HepG2 (cell line): Measurements from ENCODE around the gene DLL1. TPM values are rescaled to one million over a fixed set of nuclear protein-coding genes. Genes with fewer than 3 reads are reported as not detected.

Source experiments
- CEBPG ChIP-seq: IDR thresholded peaks from 2 replicates; pipeline ENCODE4 v1.6.1; 2016
- DNMT3B ChIP-seq: conservative IDR thresholded peaks from 2 replicates; pipeline ENCODE4 v1.6.1; 2016; ENCODE audit warnings: missing biosample characterization, control low read depth
- EP300 ChIP-seq, 3 experiments: sonication (generic) in 1 of 3; formaldehyde crosslinking in 1 of 3; IDR thresholded peaks; 2 replicates each; pipeline versions ENCODE4 v1.5.1 to v1.6.1; 2011 to 2020; ENCODE audit warnings: low read depth in 2 of 3, low read length in 2 of 3, borderline replicate concordance in 1 of 3, improper control_type of control experiment in 1 of 3, mild to moderate bottlenecking in 1 of 3, missing genetic modification reagents in 1 of 3, moderate library complexity in 1 of 3
- GFI1 ChIP-seq: sonication (generic); formaldehyde crosslinking; IDR thresholded peaks from 2 replicates; pipeline ENCODE4 v1.5.0; 2020; ENCODE audit warnings: missing genetic modification reagents, mild to moderate bottlenecking, borderline replicate concordance
- MATR3 ChIP-seq: sonication (generic); formaldehyde crosslinking; IDR thresholded peaks from 2 replicates; pipeline ENCODE4 v1.4.0; 2020; ENCODE audit warnings: missing genetic modification reagents
- NFE2L2 ChIP-seq: fragments of 150-350 bp; IDR thresholded peaks from 2 replicates; pipeline ENCODE4 v1.6.1; 2014; ENCODE audit warnings: low read length
- NR2F6 ChIP-seq, 2 experiments: IDR thresholded peaks; 2 replicates each; pipeline ENCODE4 v1.6.1; 2016; ENCODE audit warnings: antibody characterized with exemption in 1 of 2, mild to moderate bottlenecking in 1 of 2
- POLR2G ChIP-seq: fragments of 200-400 bp; formaldehyde crosslinking; IDR thresholded peaks from 2 replicates; pipeline ENCODE4 v1.6.1; 2018; ENCODE audit warnings: mild to moderate bottlenecking, low read depth, low read length, moderate library complexity
- TAF15 ChIP-seq: fragments of 200-400 bp; formaldehyde crosslinking; IDR thresholded peaks from one replicate; pipeline ENCODE4 v1.6.1; 2018; ENCODE audit warnings: mild to moderate bottlenecking, low read depth, low read length; ENCODE audit not compliant: poor library complexity, severe bottlenecking
- XRCC5 ChIP-seq: fragments of 200-400 bp; formaldehyde crosslinking; optimal IDR thresholded peaks from 2 replicates; pipeline ENCODE3; 2017; ENCODE audit warnings: mild to moderate bottlenecking, low read length
- ZNF20 ChIP-seq: sonication (generic); formaldehyde crosslinking; IDR thresholded peaks from 2 replicates; pipeline ENCODE4 v1.4.0; 2020; ENCODE audit warnings: mild to moderate bottlenecking, moderate library complexity, missing genetic modification reagents
- ZNF230 ChIP-seq: sonication (generic); formaldehyde crosslinking; IDR thresholded peaks from 2 replicates; pipeline ENCODE4 v1.4.0; 2020; ENCODE audit warnings: mild to moderate bottlenecking, missing genetic modification reagents
- ZNF30 ChIP-seq: sonication (generic); formaldehyde crosslinking; IDR thresholded peaks from 2 replicates; pipeline ENCODE4 v1.5.0; 2020; ENCODE audit warnings: mild to moderate bottlenecking, missing genetic modification reagents
- ZNF329 ChIP-seq: sonication (generic); formaldehyde crosslinking; IDR thresholded peaks from 2 replicates; pipeline ENCODE4 v1.9.0; 2021; ENCODE audit warnings: low read depth, mild to moderate bottlenecking, missing genetic modification reagents
- ZNF605 ChIP-seq: sonication (generic); formaldehyde crosslinking; IDR thresholded peaks from 2 replicates; pipeline ENCODE4 v1.8.0; 2022; ENCODE audit warnings: mild to moderate bottlenecking, missing genetic modification reagents
- polyA plus RNA-seq, 8 experiments: library from polyadenylated mRNA; depleted of rRNA in 3 of 8; stranded (reverse) in 7 of 8; unstranded in 1 of 8; fragments of >200 nt; fragmentation: Illumina TruSeq in 4 of 8; extraction: Trizol in 4 of 8; gene quantifications; 2 replicates each; pipeline versions ENCODE4 v1.2.1 to v1.2.3, GENCODE V29; 2011 to 2016; ENCODE audit warnings: low read depth in 4 of 8, missing spikeins in 1 of 8, mixed read lengths in 1 of 8; ENCODE audit not compliant: insufficient read depth in 1 of 8
- total RNA-seq, 5 experiments: library from RNA; depleted of rRNA; stranded (reverse); fragments of >200 nt; fragmentation: Illumina TruSeq; extraction: Trizol; gene quantifications; 2 replicates each; pipeline ENCODE4 v1.2.3, GENCODE V29; 2016; ENCODE audit warnings: low read depth in 1 of 5
- TF ChIP-seq, protein P1 (sequence below): sonication (generic); formaldehyde crosslinking; conservative IDR thresholded peaks from 2 replicates; pipeline ENCODE4 v1.4.0; 2020; ENCODE audit warnings: missing genetic modification reagents
- TF ChIP-seq, protein P2 (sequence below): sonication (generic); formaldehyde crosslinking; IDR thresholded peaks from 2 replicates; pipeline ENCODE4 v1.8.1; 2023; ENCODE audit warnings: mild to moderate bottlenecking, missing genetic modification reagents, borderline replicate concordance
- TF ChIP-seq, protein P3 (sequence below): sonication (generic); formaldehyde crosslinking; IDR thresholded peaks from 2 replicates; pipeline ENCODE4 v1.4.0; 2020; ENCODE audit warnings: mild to moderate bottlenecking, low read depth, missing genetic modification reagents
- TF ChIP-seq, protein P4 (sequence below): IDR thresholded peaks from 2 replicates; pipeline ENCODE4 v1.6.1; 2012; ENCODE audit warnings: low read depth, low read length, improper control_type of control experiment
- TF ChIP-seq, protein P5 (sequence below): sonication (generic); formaldehyde crosslinking; IDR thresholded peaks from 2 replicates; pipeline ENCODE4 v1.5.0; 2020; ENCODE audit warnings: missing genetic modification reagents

DLL1 gene
- total and polyA plus RNA-seq, 2 of the 13 experiments (the other 11 are each of a cell fraction or from before 2014, with no cell fraction given), result not detected

DNA sequence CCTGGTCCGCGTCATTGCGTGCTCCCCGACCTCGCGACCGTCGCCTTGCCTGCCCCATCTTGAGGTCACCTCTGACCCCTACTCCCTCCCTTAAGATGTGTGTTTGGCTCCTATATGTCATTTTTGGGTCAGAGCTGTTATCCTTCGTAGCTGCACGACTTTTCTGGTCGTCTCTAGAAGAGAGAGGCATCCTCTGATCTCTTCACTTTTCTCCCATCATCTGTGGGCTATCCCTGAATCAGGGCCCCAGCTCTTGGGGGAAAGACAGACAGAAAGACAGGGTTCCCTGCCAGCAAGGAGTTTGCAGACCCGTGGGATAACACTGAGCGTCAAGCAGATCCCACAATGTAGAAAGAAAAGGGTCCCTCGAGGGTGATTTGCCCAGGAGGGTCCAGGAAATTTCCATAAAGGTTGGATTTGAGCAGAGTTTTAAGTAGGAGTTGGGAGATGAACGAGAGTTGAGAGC lies 16.2 kb upstream of the DLL1 start (continued):
- TF ChIP-seq, protein P1, sequence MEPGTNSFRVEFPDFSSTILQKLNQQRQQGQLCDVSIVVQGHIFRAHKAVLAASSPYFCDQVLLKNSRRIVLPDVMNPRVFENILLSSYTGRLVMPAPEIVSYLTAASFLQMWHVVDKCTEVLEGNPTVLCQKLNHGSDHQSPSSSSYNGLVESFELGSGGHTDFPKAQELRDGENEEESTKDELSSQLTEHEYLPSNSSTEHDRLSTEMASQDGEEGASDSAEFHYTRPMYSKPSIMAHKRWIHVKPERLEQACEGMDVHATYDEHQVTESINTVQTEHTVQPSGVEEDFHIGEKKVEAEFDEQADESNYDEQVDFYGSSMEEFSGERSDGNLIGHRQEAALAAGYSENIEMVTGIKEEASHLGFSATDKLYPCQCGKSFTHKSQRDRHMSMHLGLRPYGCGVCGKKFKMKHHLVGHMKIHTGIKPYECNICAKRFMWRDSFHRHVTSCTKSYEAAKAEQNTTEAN (CRISPR knock-in tag), result no peak
- TF ChIP-seq ZNF329 (CRISPR knock-in tag) (0 out of 2 replicates have a peak, but pooled peaks have one; percentile 6), EP300 (IDR thresholded peaks at IDR 0.05; ENCODE audit: low read depth in 2 of 2, low read length in 2 of 2) (no peak), EP300 (CRISPR knock-in tag; IDR thresholded peaks at IDR 0.05; ENCODE audit: borderline replicate concordance) (no peak), NFE2L2 (no peak), CEBPG (CRISPR knock-in tag) (no peak), ZNF20 (CRISPR knock-in tag) (0 out of 2 replicates have a peak, but pooled peaks have one; percentile 0), DNMT3B (CRISPR knock-in tag) (no peak), XRCC5 (peak; percentile 0), ZNF30 (0 out of 2 replicates have a peak, but pooled peaks have one; percentile 51), ZNF605 (CRISPR knock-in tag) (peak; percentile 37; the same call in 1 of the 2 replicates), NR2F6 (IDR thresholded peaks at IDR 0.05) (peak; percentile 42; the same call in 1 of the 2 replicates), NR2F6 (CRISPR knock-in tag; IDR thresholded peaks at IDR 0.05) (no peak), POLR2G (no peak), TAF15 (no peak), MATR3 (CRISPR knock-in tag) (no peak), ZNF230 (CRISPR knock-in tag) (no peak; the same call in 1 of the 2 replicates), GFI1 (CRISPR knock-in tag) (no peak)
- TF ChIP-seq, protein P2, sequence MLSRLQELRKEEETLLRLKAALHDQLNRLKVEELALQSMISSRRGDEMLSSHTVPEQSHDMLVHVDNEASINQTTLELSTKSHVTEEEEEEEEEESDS (CRISPR knock-in tag), result 0 out of 2 replicates have a peak, but pooled peaks have one; percentile 49
- TF ChIP-seq, protein P3, sequence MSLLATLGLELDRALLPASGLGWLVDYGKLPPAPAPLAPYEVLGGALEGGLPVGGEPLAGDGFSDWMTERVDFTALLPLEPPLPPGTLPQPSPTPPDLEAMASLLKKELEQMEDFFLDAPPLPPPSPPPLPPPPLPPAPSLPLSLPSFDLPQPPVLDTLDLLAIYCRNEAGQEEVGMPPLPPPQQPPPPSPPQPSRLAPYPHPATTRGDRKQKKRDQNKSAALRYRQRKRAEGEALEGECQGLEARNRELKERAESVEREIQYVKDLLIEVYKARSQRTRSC (CRISPR knock-in tag), result no peak
- TF ChIP-seq, protein P4, sequence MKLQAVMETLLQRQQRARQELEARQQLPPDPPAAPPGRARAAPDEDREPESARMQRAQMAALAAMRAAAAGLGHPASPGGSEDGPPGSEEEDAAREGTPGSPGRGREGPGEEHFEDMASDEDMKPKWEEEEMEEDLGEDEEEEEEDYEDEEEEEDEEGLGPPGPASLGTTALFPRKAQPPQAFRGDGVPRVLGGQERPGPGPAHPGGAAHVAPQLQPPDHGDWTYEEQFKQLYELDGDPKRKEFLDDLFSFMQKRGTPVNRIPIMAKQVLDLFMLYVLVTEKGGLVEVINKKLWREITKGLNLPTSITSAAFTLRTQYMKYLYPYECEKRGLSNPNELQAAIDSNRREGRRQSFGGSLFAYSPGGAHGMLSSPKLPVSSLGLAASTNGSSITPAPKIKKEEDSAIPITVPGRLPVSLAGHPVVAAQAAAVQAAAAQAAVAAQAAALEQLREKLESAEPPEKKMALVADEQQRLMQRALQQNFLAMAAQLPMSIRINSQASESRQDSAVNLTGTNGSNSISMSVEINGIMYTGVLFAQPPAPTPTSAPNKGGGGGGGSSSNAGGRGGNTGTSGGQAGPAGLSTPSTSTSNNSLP, result no peak
- TF ChIP-seq, protein P5, sequence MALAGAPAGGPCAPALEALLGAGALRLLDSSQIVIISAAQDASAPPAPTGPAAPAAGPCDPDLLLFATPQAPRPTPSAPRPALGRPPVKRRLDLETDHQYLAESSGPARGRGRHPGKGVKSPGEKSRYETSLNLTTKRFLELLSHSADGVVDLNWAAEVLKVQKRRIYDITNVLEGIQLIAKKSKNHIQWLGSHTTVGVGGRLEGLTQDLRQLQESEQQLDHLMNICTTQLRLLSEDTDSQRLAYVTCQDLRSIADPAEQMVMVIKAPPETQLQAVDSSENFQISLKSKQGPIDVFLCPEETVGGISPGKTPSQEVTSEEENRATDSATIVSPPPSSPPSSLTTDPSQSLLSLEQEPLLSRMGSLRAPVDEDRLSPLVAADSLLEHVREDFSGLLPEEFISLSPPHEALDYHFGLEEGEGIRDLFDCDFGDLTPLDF (CRISPR knock-in tag), result peak; percentile 13; the same call in 1 of the 2 replicates
